Ovary (tissue), 3 donors: ENCODE results near the gene PTGIS.

Source experiments
- CTCF ChIP-seq, 3 donors: fragments of 450-650 bp in 2 of 3; fragments of 200-600 bp in 1 of 3; IDR thresholded peaks; one replicate each; pipeline versions ENCODE4 v1.5.1 to v1.8.0; 2016 to 2022; ENCODE audit warnings: antibody characterized with exemption in 3 of 3, mild to moderate bottlenecking in 1 of 3
- EP300 ChIP-seq: sonication (generic); formaldehyde crosslinking; IDR thresholded peaks from one replicate; pipeline ENCODE4 v1.6.1; 2017; ENCODE audit warnings: antibody characterized with exemption
- donor health status: DM: no; HTN: no; CAD: no.

DNA sequence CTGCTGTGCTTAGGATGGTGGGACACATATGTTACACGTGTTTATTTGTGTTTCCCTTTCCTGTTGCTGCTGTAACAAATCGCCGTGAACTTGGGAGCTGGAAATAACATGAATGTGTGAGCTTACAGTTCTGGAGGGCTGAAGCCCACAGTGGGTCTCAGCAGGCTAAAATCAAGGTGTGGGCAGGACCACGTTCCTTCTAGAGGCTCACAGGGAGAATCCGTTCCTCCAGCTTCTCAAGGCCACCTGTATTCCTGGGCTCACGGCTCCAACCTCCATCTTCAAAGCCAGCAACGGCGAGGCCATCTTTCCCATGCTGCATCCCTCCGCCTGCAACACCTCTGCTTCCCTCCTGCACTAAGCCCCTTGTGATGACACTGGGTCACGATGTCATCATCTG lies 27.4 kb upstream of the PTGIS start:
- no peak for TF ChIP-seq CTCF (IDR thresholded peaks at IDR 0.05)
- no peak for TF ChIP-seq EP300
